ENCODE data around the gene SRF. TPM values are rescaled to one million over a fixed set of nuclear protein-coding genes. Genes with fewer than 3 reads are reported as not detected.

SRF gene
- total and polyA plus RNA-seq, 9 donors = 21.0 to 73.3 (median 32.3) TPM

DNA sequence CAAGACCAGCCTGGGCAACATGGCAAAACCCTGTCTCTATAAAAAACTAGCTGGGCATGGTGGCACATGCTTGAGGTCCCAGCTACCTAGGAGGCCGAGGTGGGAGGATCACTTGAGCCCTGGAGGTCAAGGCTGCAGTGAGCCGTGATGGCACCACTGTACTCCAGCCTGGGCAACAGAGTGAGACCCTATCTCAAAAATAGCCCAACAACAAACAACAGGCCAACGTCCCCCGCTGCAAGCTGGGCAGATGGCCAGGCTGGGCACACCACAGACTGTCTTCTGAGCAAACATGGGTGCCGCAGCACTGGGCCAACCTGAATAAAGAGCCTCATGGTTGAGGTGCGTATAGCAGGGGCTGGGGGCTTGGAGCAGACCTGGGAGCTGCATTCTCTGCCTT, 46.6 kb upstream of the SRF start:
- no peak for TF ChIP-seq EP300 (IDR thresholded peaks at IDR 0.05)
- no peaks in the 10 kb centered on the region for H3K9me3 ChIP-seq
- peaks cover 48% of the 10 kb centered on the region for H3K4me1 ChIP-seq (ENCODE audit: insufficient read depth)
- H3K27ac ChIP-seq = peak overlapping the region in 1 of 2 donors; percentile 55
- H3K27me3 ChIP-seq = no peaks in the 10 kb centered on the region
- no peak overlapping the region for H3K4me3 ChIP-seq
- DNase-seq = no peak
- no peaks in the 10 kb centered on the region for H3K36me3 ChIP-seq
- 59 to 66% (median 65%) methylated on average over 6 of the region's 6 CpGs for WGBS, 3 donors
- intact Hi-C loops (cut with DNase I) = loop anchor here in 2 of 4 donors (5.0 to 10.0 kb wide), 2 partner anchors 47 to 50 kb away; partner anchors contain the start of gene PTK7 (in 2 of the 2)

DNA sequence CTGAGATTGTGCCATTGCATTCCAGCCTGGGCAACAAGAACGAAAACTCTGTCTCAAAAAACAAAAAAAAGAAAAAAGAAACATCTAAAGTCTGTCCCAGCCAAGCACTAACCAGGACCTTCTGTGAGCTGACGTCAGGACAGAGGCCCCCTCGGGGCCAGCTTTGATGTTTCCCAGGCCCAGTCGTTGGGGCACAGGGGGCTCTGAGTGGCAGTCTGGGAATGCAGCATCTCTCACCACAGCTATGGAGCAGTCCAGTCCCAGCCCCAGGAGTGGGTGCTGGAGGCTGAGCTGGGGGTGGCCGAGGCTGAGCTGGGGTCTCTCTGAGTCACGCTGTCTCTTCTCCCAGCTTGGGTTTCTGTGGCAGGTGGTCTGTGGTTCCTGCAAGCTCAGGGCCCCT, 46.0 kb upstream of the SRF start:
- DNase-seq = peak in 4 of 5 donors; percentile 38 to 66 (median 50)
- Histone ChIP-seq H3K27ac (peak overlapping the region in 1 of 2 donors; percentile 55), H3K4me3 (no peak overlapping the region)

DNA sequence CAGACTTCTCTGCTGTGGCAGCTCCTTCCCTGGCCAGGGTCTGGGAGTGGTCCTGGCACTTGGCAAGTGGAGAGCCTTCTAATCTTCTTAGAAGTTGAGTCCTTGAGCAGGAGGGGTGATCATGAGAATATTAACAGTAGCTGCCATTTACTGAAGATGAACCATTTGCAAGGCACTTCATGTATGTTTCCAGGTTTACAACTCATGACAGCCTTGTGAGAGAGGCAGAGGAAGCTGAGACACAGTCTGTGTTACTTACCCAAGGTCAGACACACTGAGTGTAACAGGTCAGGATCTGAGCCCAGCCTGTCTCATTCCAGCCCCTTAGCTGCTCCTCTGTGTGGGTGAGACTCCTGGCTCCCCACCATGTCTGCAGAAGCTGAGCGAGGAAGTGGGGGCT, 45.5 kb upstream of the SRF start:
- TF ChIP-seq EP300 (IDR thresholded peaks at IDR 0.05) = no peak
- TF ChIP-seq, protein P1, sequence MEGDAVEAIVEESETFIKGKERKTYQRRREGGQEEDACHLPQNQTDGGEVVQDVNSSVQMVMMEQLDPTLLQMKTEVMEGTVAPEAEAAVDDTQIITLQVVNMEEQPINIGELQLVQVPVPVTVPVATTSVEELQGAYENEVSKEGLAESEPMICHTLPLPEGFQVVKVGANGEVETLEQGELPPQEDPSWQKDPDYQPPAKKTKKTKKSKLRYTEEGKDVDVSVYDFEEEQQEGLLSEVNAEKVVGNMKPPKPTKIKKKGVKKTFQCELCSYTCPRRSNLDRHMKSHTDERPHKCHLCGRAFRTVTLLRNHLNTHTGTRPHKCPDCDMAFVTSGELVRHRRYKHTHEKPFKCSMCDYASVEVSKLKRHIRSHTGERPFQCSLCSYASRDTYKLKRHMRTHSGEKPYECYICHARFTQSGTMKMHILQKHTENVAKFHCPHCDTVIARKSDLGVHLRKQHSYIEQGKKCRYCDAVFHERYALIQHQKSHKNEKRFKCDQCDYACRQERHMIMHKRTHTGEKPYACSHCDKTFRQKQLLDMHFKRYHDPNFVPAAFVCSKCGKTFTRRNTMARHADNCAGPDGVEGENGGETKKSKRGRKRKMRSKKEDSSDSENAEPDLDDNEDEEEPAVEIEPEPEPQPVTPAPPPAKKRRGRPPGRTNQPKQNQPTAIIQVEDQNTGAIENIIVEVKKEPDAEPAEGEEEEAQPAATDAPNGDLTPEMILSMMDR (IDR thresholded peaks at IDR 0.05) = no peak
- TF ChIP-seq POLR2A (IDR thresholded peaks at IDR 0.05) = no peak
- Histone ChIP-seq H3K36me3 (no peaks in the 10 kb centered on the region), H3K27me3 (no peaks in the 10 kb centered on the region), H3K4me1 (ENCODE audit: insufficient read depth) (peaks cover 41% of the 10 kb centered on the region), H3K27ac (peak overlapping the region in 1 of 2 donors; percentile 55), H3K4me3 (no peak overlapping the region), H3K9me3 (no peaks in the 10 kb centered on the region)
- 51 to 60% (median 54%) methylated on average over 1 of the region's 1 CpG for whole genome bisulfite sequencing, 3 donors
- intact Hi-C loops (cut with DNase I) = loop anchor here in 1 of 4 donors (10.0 kb wide), 1 partner anchor 51 kb away; the partner anchor contains the start of gene PTK7
- no peak for DNase-seq

More for the DNA sequence above, 46.0 kb upstream of the SRF start:
- TF ChIP-seq POLR2A (IDR thresholded peaks at IDR 0.05) (no peak), EP300 (IDR thresholded peaks at IDR 0.05) (no peak)
- intact Hi-C loops (cut with DNase I) = loop anchor here in 1 of 4 donors (10.0 kb wide), 1 partner anchor 50 kb away; the partner anchor contains the start of gene PTK7
- Histone ChIP-seq H3K4me1 (ENCODE audit: insufficient read depth) (peaks cover 45% of the 10 kb centered on the region), H3K36me3 (no peaks in the 10 kb centered on the region), H3K9me3 (no peaks in the 10 kb centered on the region), H3K27me3 (no peaks in the 10 kb centered on the region)
- WGBS, 3 donors = 32 to 47% (median 44%) methylated on average over 6 of the region's 6 CpGs

DNA sequence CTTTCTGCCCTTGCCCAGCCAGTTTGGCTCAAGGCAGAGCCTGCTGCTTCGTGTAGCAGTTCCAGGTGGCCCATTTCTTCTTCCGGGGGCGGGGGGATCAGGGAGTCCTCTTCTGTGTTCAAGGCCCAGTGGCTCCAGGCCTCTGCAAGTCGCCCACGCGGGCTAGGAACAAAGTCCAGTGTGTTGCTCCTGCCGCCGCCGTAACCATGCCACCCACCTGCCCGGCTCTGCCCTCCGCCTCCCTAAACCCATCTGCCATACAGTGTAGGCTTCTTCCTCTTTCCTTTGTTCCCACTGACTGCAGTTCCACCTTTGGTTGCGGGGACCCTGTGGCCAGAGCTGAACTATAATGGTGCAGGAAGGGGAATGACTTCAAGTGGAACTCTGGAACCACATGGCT, 43.9 kb upstream of the SRF start:
- TF ChIP-seq, protein P1 (IDR thresholded peaks at IDR 0.05) = no peak
- Histone ChIP-seq H3K4me1 (ENCODE audit: insufficient read depth) (peaks cover 33% of the 10 kb centered on the region), H3K9me3 (no peaks in the 10 kb centered on the region), H3K36me3 (no peaks in the 10 kb centered on the region), H3K27ac (no peak overlapping the region), H3K4me3 (no peak overlapping the region), H3K27me3 (no peaks in the 10 kb centered on the region)
- peak in 1 of 5 donors; percentile 35 for DNase-seq
- 62 to 71% (median 67%) methylated on average over 12 of the region's 12 CpGs for WGBS, 3 donors
- intact Hi-C loops (cut with DNase I) = loop anchor here in 1 of 4 donors (10.0 kb wide), 1 partner anchor 52 kb away; the partner anchor contains the start of gene PTK7

DNA sequence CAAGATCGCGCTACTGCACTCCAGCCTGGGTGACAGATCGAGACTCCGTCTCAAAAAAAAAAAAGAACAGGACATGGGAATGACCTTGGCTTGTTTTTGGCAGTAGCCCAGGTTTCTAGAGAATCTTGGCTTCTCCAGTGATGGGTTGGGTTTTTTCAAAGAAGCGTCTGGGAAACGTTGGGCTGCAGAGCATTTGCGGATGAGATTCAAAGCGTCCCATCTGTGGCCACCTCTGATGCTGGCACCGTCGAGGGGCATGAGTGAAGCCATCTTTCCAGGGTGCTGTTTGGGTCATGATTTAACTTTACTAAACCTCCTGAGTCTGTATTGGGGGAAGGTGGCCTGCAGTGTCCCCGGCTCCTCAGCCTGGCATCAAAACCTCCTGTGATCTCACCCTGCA, 43.2 kb upstream of the SRF start:
- 11 to 21% (median 11%) methylated on average over 11 of the region's 11 CpGs for WGBS, 3 donors
- Histone ChIP-seq H3K27ac (no peak overlapping the region), H3K4me3 (no peak overlapping the region), H3K9me3 (no peaks in the 10 kb centered on the region), H3K4me1 (ENCODE audit: insufficient read depth) (peaks cover 28% of the 10 kb centered on the region), H3K27me3 (no peaks in the 10 kb centered on the region), H3K36me3 (no peaks in the 10 kb centered on the region)
- TF ChIP-seq POLR2A (IDR thresholded peaks at IDR 0.05) (no peak), EP300 (IDR thresholded peaks at IDR 0.05) (no peak)
- TF ChIP-seq, protein P1 (IDR thresholded peaks at IDR 0.05) = no peak
- intact Hi-C loops (cut with DNase I) = loop anchor here in 1 of 4 donors (10.0 kb wide), 1 partner anchor 53 kb away; the partner anchor contains the start of gene PTK7
- DNase-seq = peak in 4 of 5 donors; percentile 52 to 79 (median 75)
